Measurements from ENCODE around the gene SDK1. TPM values are rescaled to one million over a fixed set of nuclear protein-coding genes. Genes with fewer than 3 reads are reported as not detected.
"Not testable (repeated sequence)": the region's sequence is repeated elsewhere in the genome, so short reads cannot be mapped to it uniquely, and the experiment has no call there.

Gene SDK1
- total RNA-seq, 1 donor from 2014 or later = 4.3 TPM

GRCh38 chr7:4215176-4215720 is 914.2 kb downstream of the SDK1 start:
- Mint-ChIP-seq H3K27ac (ENCODE audit: unreplicated experiment) (no peak overlapping the region), H3K9me3 (ENCODE audit: unreplicated experiment) (peaks cover 6% of the 10 kb centered on the region), H3K36me3 (ENCODE audit: low read depth, unreplicated experiment) (peaks cover 3% of the 10 kb centered on the region), H3K27me3 (ENCODE audit: unreplicated experiment) (peaks cover 3% of the 10 kb centered on the region), H3K4me1 (ENCODE audit: unreplicated experiment) (no peaks in the 10 kb centered on the region), H3K4me3 (ENCODE audit: unreplicated experiment) (no peak overlapping the region)
- DNase-seq (ENCODE audit: low spot score) = no peak
- no peak for TF ChIP-seq CTCF (IDR thresholded peaks at IDR 0.05; ENCODE audit: unreplicated experiment)

GRCh38 chr7:4216016-4216415 is 915.0 kb downstream of the SDK1 start:
- H3K9me3 Mint-ChIP-seq (ENCODE audit: unreplicated experiment) = peaks cover 4% of the 10 kb centered on the region
- H3K36me3 Mint-ChIP-seq (ENCODE audit: low read depth, unreplicated experiment) = peaks cover 3% of the 10 kb centered on the region
- no peaks in the 10 kb centered on the region for H3K4me1 Mint-ChIP-seq (ENCODE audit: unreplicated experiment)
- TF ChIP-seq CTCF (IDR thresholded peaks at IDR 0.05; ENCODE audit: unreplicated experiment) = no peak
- no peak for DNase-seq (ENCODE audit: low spot score)
- H3K4me3 Mint-ChIP-seq (ENCODE audit: unreplicated experiment) = no peak overlapping the region
- H3K27me3 Mint-ChIP-seq (ENCODE audit: unreplicated experiment) = peaks cover 3% of the 10 kb centered on the region
- no peak overlapping the region for H3K27ac Mint-ChIP-seq (ENCODE audit: unreplicated experiment)

DNA sequence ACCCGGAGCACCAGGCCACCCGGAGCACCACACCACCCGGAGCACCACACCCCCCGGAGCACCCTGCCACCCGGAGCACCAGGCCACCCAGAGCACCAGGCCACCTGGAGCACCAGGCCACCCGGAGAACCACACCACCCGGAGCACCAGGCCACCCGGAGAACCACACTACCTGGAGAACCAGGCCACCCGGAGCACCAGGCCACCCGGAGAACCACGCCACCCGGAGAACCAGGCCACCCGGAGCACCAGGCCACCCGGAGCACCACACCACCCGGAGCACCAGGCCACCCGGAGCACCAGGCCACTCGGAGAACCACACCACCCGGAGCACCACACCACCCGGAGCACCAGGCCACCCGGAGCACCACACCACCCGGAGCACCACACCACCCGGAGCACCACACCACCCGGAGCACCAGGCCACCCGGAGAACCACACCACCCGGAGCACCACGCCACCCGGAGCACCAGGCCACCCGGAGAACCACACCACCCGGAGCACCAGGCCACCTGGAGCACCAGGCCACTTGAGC is 916.1 kb downstream of the SDK1 start:
- H3K27ac Mint-ChIP-seq (ENCODE audit: unreplicated experiment); DNase-seq (ENCODE audit: low spot score); H3K4me3 Mint-ChIP-seq (ENCODE audit: unreplicated experiment); H3K4me1 Mint-ChIP-seq (ENCODE audit: unreplicated experiment); H3K27me3 Mint-ChIP-seq (ENCODE audit: unreplicated experiment); H3K9me3 Mint-ChIP-seq (ENCODE audit: unreplicated experiment); H3K36me3 Mint-ChIP-seq (ENCODE audit: low read depth, unreplicated experiment): not testable (repeated sequence)

DNA sequence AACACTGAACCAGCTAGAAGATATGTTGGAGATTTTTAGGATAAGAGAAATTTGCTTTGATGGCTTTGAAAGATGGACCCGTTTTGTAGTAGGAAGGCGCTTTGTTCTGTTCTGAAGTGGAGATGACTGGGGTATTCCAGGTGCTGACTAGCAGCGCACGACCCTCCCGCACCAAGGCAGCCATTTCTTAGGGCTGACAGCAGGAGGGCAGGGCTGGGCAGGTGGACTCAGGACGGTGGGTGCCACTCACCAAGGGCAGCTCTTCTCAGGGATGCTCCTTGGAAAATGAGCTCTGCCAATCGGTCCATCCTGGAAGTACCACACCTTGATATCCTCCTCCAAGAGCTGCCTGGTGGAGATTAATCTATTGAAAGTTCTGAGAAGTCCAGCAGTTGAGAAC is 917.4 kb downstream of the SDK1 start:
- Mint-ChIP-seq H3K9me3 (ENCODE audit: unreplicated experiment) (no peaks in the 10 kb centered on the region), H3K27me3 (ENCODE audit: unreplicated experiment) (peaks cover 3% of the 10 kb centered on the region), H3K4me1 (ENCODE audit: unreplicated experiment) (no peaks in the 10 kb centered on the region), H3K27ac (ENCODE audit: unreplicated experiment) (no peak overlapping the region), H3K4me3 (ENCODE audit: unreplicated experiment) (no peak overlapping the region), H3K36me3 (ENCODE audit: low read depth, unreplicated experiment) (peaks cover 3% of the 10 kb centered on the region)
- DNase-seq (ENCODE audit: low spot score) = no peak
- TF ChIP-seq CTCF (IDR thresholded peaks at IDR 0.05; ENCODE audit: unreplicated experiment) = no peak

DNA sequence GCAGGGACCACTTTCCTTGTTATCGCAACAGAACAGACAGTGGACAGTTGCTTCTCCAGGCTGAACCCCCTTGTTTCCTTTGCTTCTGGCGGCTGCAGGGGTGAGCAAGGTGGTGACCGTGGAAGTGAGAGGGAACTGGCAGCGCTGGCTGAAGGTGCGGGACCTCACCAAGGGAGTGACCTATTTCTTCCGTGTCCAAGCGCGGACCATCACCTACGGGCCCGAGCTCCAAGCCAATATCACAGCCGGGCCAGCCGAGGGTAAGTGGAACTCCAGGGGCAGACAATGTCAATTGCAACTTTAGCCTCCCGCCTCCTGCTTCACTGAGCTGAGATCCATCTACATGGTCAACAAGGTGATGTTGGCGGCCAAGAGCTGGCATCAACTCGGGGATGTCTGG is 919.0 kb downstream of the SDK1 start:
- Mint-ChIP-seq H3K9me3 (ENCODE audit: unreplicated experiment) (no peaks in the 10 kb centered on the region), H3K4me3 (ENCODE audit: unreplicated experiment) (no peak overlapping the region), H3K27me3 (ENCODE audit: unreplicated experiment) (peaks cover 3% of the 10 kb centered on the region), H3K4me1 (ENCODE audit: unreplicated experiment) (no peaks in the 10 kb centered on the region), H3K36me3 (ENCODE audit: low read depth, unreplicated experiment) (peaks cover 3% of the 10 kb centered on the region), H3K27ac (ENCODE audit: unreplicated experiment) (no peak overlapping the region)
- DNase-seq (ENCODE audit: low spot score) = no peak
- no peak for TF ChIP-seq CTCF (IDR thresholded peaks at IDR 0.05; ENCODE audit: unreplicated experiment)

Data from endothelial cell (in vitro differentiated cells).